A673 (cell line): ENCODE measurements around the gene ESPN. TPM values are rescaled to one million over a fixed set of nuclear protein-coding genes. Genes with fewer than 3 reads are reported as not detected.

Experiments
- BruUV-seq: library from RNA; stranded (reverse); fragments of 400-500 nt; replicated peaks from 2 replicates; lab custom pipeline; 2021; lab: Mats Ljungman, UMichigan
- CTCF ChIA-PET: fragments of 300-600 bp; sonication (Branson Sonifier 250); formaldehyde crosslinking; loops from one replicate; lab custom pipeline; 2022; ENCODE audit warnings: antibody characterized with exemption; lab: Charles Lee
- POLR2A ChIA-PET: fragments of 300-600 bp; sonication (Branson Sonifier 250); formaldehyde crosslinking; loops from one replicate; lab custom pipeline; 2022; ENCODE audit warnings: antibody characterized with exemption; ENCODE audit not compliant: low non-redundant PET; lab: Charles Lee
- DNase-seq: peaks from one replicate; pipeline ENCODE4 v3.0.0-alpha.2; 2015; ENCODE audit warnings: low spot score
- H3K27ac ChIP-seq: fragments of 200-600 bp; sonication (generic); 2 replicates; pipeline ENCODE4 v1.5.1; 2016; ENCODE audit warnings: mixed run types, low read depth, mild to moderate bottlenecking, mixed read lengths, antibody characterized with exemption, low read length; ENCODE audit not compliant: poor library complexity, severe bottlenecking
- H3K27me3 ChIP-seq: fragments of 200-600 bp; sonication (generic); replicated peaks from 2 replicates; pipeline ENCODE4 v1.6.1; 2017; ENCODE audit warnings: mixed run types, low read depth, mild to moderate bottlenecking, mixed read lengths, antibody characterized with exemption, low read length; ENCODE audit not compliant: insufficient read depth, poor library complexity
- H3K36me3 ChIP-seq: fragments of 200-600 bp; sonication (generic); 2 replicates; pipeline ENCODE4 v1.6.1; 2016; ENCODE audit warnings: mixed run types, mild to moderate bottlenecking, mixed read lengths, antibody characterized with exemption, low read length; ENCODE audit not compliant: insufficient read depth, poor library complexity, severe bottlenecking
- H3K4me1 ChIP-seq: fragments of 200-600 bp; sonication (generic); 2 replicates; pipeline ENCODE4 v1.6.1; 2017; ENCODE audit warnings: mixed run types, mild to moderate bottlenecking, mixed read lengths, antibody characterized with exemption, low read length; ENCODE audit not compliant: insufficient read depth, poor library complexity, severe bottlenecking
- H3K4me3 ChIP-seq: fragments of 200-600 bp; sonication (generic); 2 replicates; pipeline ENCODE4 v1.5.1; 2016; ENCODE audit warnings: low read depth, mixed run types, mild to moderate bottlenecking, mixed read lengths, low read length; ENCODE audit not compliant: poor library complexity, severe bottlenecking
- H3K9me3 ChIP-seq: fragments of 200-600 bp; sonication (generic); 2 replicates; pipeline ENCODE4 v1.6.1; 2016; ENCODE audit warnings: mixed run types, low read depth, mild to moderate bottlenecking, mixed read lengths, antibody characterized with exemption, low read length; ENCODE audit not compliant: poor library complexity, severe bottlenecking
- EZH2 ChIP-seq: fragments of 200-600 bp; sonication (generic); IDR thresholded peaks from 2 replicates; pipeline ENCODE4 v1.6.1; 2017; ENCODE audit warnings: borderline replicate concordance, low read depth, mild to moderate bottlenecking, mixed read lengths, antibody characterized with exemption, low read length; ENCODE audit not compliant: poor library complexity, severe bottlenecking
- intact Hi-C: fragments of 100-400 bp; cut with micrococcal nuclease; formaldehyde crosslinking; loops from one replicate; pipeline ENCODE4 v1.10.0; 2022; ENCODE audit not compliant: unreplicated experiment
- total RNA-seq: library from RNA; stranded (reverse); gene quantifications from 2 replicates; pipeline ENCODE4 v1.2.3, GENCODE V29; 2021
- TF ChIP-seq, protein P1 (sequence below): fragments of 300-800, 200-600 bp; sonication (generic); conservative IDR thresholded peaks from 2 replicates; pipeline ENCODE4 v1.5.1; 2017; ENCODE audit warnings: low read depth, mild to moderate bottlenecking, antibody characterized with exemption, low read length, moderate library complexity, mixed read lengths

ESPN gene
- total RNA-seq, 1 experiment from 2014 or later: not detected

DNA sequence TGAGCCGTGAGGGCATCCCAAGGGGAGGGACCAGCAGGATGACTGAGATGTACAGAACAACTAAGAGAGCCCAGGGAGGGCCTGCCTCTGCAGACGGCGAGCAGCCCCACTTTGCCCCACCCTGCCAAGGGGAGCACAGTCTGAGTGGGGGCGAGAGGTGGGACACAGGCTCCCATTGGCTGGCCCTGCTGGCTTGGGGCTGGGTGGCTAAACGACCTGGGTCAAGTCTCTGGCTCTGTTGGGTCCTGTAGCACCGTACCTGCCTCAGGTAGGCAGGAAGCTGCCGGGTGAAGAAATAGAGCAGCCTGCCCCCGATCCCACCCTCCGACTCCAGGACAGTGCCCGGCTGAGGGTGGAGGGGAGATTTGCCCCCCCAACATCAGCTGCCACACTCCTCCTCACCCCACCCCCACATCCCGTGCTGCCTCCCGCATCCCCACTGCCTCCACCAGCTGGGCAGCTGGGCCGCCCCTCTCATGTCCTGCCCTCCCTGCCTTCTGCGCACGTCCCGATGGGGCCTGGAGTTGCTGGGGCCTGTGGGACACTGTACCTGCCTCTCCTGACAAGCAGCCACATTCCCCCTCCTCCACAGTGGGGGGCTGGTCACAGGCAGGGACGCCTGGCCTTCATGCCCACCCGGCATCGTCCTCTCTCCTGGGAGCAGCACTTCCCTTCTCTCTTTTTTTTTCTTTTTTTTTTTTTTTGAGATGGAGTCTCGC is 79.5 kb downstream of the ESPN start:
- no peak for TF ChIP-seq EZH2
- TF ChIP-seq, protein P1, sequence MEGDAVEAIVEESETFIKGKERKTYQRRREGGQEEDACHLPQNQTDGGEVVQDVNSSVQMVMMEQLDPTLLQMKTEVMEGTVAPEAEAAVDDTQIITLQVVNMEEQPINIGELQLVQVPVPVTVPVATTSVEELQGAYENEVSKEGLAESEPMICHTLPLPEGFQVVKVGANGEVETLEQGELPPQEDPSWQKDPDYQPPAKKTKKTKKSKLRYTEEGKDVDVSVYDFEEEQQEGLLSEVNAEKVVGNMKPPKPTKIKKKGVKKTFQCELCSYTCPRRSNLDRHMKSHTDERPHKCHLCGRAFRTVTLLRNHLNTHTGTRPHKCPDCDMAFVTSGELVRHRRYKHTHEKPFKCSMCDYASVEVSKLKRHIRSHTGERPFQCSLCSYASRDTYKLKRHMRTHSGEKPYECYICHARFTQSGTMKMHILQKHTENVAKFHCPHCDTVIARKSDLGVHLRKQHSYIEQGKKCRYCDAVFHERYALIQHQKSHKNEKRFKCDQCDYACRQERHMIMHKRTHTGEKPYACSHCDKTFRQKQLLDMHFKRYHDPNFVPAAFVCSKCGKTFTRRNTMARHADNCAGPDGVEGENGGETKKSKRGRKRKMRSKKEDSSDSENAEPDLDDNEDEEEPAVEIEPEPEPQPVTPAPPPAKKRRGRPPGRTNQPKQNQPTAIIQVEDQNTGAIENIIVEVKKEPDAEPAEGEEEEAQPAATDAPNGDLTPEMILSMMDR: no peak
- intact Hi-C loops: no loop called here
- H3K27ac ChIP-seq: no peak overlapping the region
- no peaks in the 10 kb centered on the region for H3K27me3 ChIP-seq
- no peaks in the 10 kb centered on the region for H3K36me3 ChIP-seq
- POLR2A ChIA-PET: no interaction called here
- H3K4me1 ChIP-seq: no peaks in the 10 kb centered on the region
- no TSS peak for BruUV-seq
- no peak for DNase-seq
- CTCF ChIA-PET: no interaction called here
- H3K9me3 ChIP-seq: no peaks in the 10 kb centered on the region
- no peak overlapping the region for H3K4me3 ChIP-seq

DNA sequence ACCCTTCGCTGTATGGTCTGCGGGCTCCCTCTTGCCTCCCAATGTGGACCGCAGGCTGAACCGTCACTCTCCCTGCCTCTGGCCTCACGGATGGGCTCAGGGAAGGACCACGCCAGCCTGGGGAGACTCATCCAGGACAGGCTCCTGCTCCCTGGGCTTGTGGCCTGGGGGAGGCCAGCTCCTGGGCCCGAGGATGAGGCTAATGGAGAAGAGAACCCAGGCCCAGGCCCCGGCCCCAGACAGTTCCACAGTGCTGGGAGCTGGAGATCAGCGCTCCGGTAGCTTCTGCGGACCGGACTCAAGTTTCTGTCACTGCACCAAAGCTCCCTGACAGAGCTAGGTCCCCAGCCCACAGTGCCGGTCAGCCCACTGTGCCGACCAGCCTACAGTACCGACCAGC is 80.3 kb downstream of the ESPN start:
- POLR2A ChIA-PET: no interaction called here
- intact Hi-C loops: no loop called here
- DNase-seq: no peak
- no peaks in the 10 kb centered on the region for H3K36me3 ChIP-seq
- H3K9me3 ChIP-seq: no peaks in the 10 kb centered on the region
- H3K4me3 ChIP-seq: no peak overlapping the region
- H3K27ac ChIP-seq: no peak overlapping the region
- BruUV-seq: no TSS peak
- no peaks in the 10 kb centered on the region for H3K27me3 ChIP-seq
- TF ChIP-seq, protein P1: no peak
- TF ChIP-seq EZH2: no peak
- CTCF ChIA-PET: no interaction called here
- no peaks in the 10 kb centered on the region for H3K4me1 ChIP-seq

DNA sequence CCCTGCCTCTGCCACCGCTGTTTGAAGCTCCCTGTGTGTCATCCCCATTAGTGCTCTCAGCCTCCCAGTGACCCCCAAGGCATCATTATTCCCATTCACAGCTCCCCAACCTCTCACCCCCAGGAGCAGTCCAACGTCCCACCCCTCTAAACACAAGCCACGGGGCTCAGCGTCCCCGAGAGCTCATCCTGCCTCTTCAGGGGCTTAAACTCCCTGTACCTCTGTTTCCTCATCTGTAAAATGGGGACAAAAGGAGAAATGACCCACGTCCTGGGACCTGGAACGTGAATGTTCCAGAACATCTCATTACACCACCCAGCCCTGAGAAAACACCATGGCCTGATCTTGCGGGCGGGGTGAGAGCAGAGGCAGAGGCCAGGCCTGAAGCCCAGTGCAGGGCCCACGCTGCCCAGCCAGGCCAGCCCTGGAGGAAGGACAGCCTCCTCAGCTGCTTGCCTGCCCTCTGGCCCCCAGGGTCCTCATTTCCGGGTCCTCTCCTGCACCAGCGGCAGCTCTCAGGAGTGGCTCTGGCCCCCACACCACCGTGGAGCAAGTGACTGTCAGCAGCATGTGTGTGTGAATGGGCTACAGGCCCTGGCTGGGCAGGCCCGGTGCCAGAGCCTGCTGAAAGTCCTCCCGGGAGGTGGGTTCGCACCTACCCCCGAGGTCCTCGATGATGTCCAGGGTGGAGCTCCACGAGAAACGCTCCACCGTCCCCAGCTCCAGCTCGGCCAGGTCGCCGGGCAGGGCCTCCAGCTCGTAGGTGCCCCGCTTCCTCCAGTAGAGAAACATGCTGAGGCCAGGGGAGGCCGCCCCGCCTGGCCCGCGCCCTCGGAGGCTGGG is 81.0 kb downstream of the ESPN start:
- ChIA-PET CTCF (no interaction called here), POLR2A (no interaction called here)
- Histone ChIP-seq H3K27me3 (no peaks in the 10 kb centered on the region), H3K4me1 (no peaks in the 10 kb centered on the region), H3K27ac (no peak overlapping the region), H3K36me3 (no peaks in the 10 kb centered on the region), H3K4me3 (no peak overlapping the region), H3K9me3 (no peaks in the 10 kb centered on the region)
- intact Hi-C loops: no loop called here
- no TSS peak for BruUV-seq
- TF ChIP-seq, protein P1: no peak
- no peak for TF ChIP-seq EZH2
- DNase-seq: no peak
